ENCODE results near the gene VGLL4. TPM values are rescaled to one million over a fixed set of nuclear protein-coding genes. Genes with fewer than 3 reads are reported as not detected.
A peak's percentile ranks its signal among the peaks of the same experiment; 100 is the strongest.

Gene VGLL4
- polyA plus RNA-seq, 1 donor from 2014 or later, result 113 TPM

GRCh38 chr3:11581237-11582190 lies 62.2 kb downstream of the VGLL4 start:
- Histone ChIP-seq H3K79me2 (replicated peaks; ENCODE audit: insufficient read depth, low read length) (peaks cover 70% of the 10 kb centered on the region), H3K9me3 (ENCODE audit: low read length) (no peaks in the 10 kb centered on the region), H3K27ac (ENCODE audit: low read length) (peak overlapping the region; percentile 73), H3K9me2 (ENCODE audit: insufficient read depth, low read length) (no peaks in the 10 kb centered on the region), H3F3A (ENCODE audit: insufficient read depth, low read length, poor library complexity, severe bottlenecking) (peaks cover 4% of the 10 kb centered on the region), H2AFZ (ENCODE audit: low read depth, low read length) (no peak overlapping the region), H3K9ac (ENCODE audit: low read length) (peak overlapping the region; percentile 58), H4K20me1 (ENCODE audit: insufficient read depth) (no peaks in the 10 kb centered on the region), H3K4me2 (ENCODE audit: low read length) (peak overlapping the region; percentile 27), H3K4me3 (ENCODE audit: low read length) (peak overlapping the region; percentile 61), H3K36me3 (ENCODE audit: insufficient read depth, low read length) (no peaks in the 10 kb centered on the region), H3K27me3 (ENCODE audit: insufficient read depth, low read depth, low read length) (no peaks in the 10 kb centered on the region)
- TF ChIP-seq MXI1 (conservative IDR thresholded peaks at IDR 0.05; ENCODE audit: poor library complexity, severe bottlenecking) (peak; percentile 52), RAD21 (conservative IDR thresholded peaks at IDR 0.05) (no peak), SMC3 (conservative IDR thresholded peaks at IDR 0.05; ENCODE audit: poor library complexity) (peak; percentile 28), REST (IDR thresholded peaks at IDR 0.05; ENCODE audit: borderline replicate concordance) (no peak), POLR2AphosphoS5 (IDR thresholded peaks at IDR 0.05) (peak; percentile 31), CTCF (IDR thresholded peaks at IDR 0.05; ENCODE audit: poor library complexity, severe bottlenecking) (no peak)

GRCh38 chr3:11580645-11581044 lies 63.1 kb downstream of the VGLL4 start:
- Histone ChIP-seq H3F3A (ENCODE audit: insufficient read depth, low read length, poor library complexity, severe bottlenecking) (peaks cover 4% of the 10 kb centered on the region), H3K36me3 (ENCODE audit: insufficient read depth, low read length) (no peaks in the 10 kb centered on the region), H2AFZ (ENCODE audit: low read depth, low read length) (no peak overlapping the region), H4K20me1 (ENCODE audit: insufficient read depth) (no peaks in the 10 kb centered on the region), H3K4me2 (ENCODE audit: low read length) (no peak overlapping the region), H3K9ac (ENCODE audit: low read length) (no peak overlapping the region), H3K4me3 (ENCODE audit: low read length) (no peak overlapping the region), H3K27ac (ENCODE audit: low read length) (no peak overlapping the region), H3K79me2 (replicated peaks; ENCODE audit: insufficient read depth, low read length) (peaks cover 61% of the 10 kb centered on the region), H3K27me3 (ENCODE audit: insufficient read depth, low read depth, low read length) (no peaks in the 10 kb centered on the region), H3K9me2 (ENCODE audit: insufficient read depth, low read length) (no peaks in the 10 kb centered on the region), H3K9me3 (ENCODE audit: low read length) (no peaks in the 10 kb centered on the region)
- TF ChIP-seq TAF1 (IDR thresholded peaks at IDR 0.05; ENCODE audit: low read depth), result no peak
- TF ChIP-seq SMC3 (conservative IDR thresholded peaks at IDR 0.05; ENCODE audit: poor library complexity), result no peak
- TF ChIP-seq EZH2 (IDR thresholded peaks at IDR 0.05; ENCODE audit: borderline replicate concordance, insufficient read depth, low read length, poor library complexity, severe bottlenecking), result no peak
- no peak for TF ChIP-seq CTCF (IDR thresholded peaks at IDR 0.05; ENCODE audit: poor library complexity, severe bottlenecking)
- no peak for TF ChIP-seq RAD21 (conservative IDR thresholded peaks at IDR 0.05)
- TF ChIP-seq EP300 (conservative IDR thresholded peaks at IDR 0.05; ENCODE audit: poor library complexity, severe bottlenecking), result no peak
- no peak for TF ChIP-seq REST (IDR thresholded peaks at IDR 0.05; ENCODE audit: borderline replicate concordance)
- no peak for TF ChIP-seq POLR2AphosphoS5 (IDR thresholded peaks at IDR 0.05)
- no peak for TF ChIP-seq MXI1 (conservative IDR thresholded peaks at IDR 0.05; ENCODE audit: poor library complexity, severe bottlenecking)
